Measurements from ENCODE around the gene TIMM50.
"Not testable (repeated sequence)": the region's sequence is repeated elsewhere in the genome, so short reads cannot be mapped to it uniquely, and the experiment has no call there.

TIMM50 gene

DNA sequence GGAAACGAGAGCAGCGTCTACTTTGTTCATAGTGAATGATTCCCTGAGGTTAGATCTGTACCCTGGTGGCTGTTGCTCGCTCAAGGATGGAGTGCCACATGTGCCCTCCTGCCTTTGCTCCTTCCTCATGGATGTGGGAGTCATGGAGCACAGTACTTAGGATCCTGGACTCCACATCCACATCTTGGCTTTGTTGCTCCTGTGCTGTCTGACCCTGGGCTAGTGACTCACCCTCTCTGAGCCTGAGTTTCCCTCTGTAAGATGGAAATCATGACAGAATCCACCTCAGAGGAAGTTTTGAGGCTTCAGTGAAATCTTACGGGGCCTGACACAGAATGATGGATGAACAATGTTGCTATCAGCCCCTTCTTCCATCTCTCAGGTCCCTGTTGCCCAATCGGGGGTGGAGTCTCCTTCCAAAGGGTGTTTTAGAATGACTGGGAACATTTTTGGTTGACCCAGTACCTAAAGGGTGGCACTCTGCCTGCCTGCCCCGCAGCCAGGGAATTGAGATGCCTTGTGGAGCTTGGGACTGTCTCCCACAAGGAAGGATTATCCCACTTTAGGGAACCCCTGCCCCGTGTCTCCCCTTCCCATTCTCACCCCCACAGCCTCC lies 9.8 kb upstream of the TIMM50 start:
- DNase-seq: no peak

DNA sequence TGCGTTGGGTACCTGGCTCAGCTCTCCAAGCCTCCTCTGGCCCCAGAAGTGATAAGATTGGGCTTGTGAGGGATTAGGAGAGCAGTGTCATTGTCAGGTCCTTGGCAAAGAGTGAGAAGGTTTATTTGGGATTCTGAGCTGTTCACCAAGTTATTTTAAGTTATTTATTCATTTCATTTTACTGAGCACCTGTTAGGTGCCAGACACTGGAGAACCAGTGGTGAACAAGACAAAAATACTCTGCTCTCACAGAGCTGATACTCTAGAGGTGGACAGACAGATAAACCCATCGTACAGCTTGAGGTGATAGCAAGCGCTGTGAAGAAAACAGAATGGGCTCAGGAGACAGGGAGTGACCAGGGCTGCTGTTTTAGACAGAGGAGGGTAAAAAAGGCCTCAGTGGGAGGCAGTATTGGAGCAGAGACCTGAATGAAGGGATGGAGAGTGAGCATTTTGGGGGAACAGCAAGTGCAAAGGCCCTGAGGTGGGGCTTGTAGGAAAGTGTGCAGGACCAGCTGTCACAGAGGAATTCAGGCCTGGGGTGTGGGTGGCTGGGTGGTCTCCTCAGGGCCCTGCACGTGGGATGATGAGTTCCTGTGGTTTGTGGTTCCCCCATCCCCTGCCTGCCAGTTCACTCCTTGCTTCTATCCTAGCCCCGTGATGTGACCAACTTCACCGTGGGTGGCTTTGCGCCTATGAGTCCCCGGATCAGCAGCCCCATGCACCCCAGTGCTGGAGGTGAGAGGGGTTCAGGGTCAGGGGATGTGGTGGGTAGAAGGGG lies 8.7 kb upstream of the TIMM50 start:
- no peak for DNase-seq

DNA sequence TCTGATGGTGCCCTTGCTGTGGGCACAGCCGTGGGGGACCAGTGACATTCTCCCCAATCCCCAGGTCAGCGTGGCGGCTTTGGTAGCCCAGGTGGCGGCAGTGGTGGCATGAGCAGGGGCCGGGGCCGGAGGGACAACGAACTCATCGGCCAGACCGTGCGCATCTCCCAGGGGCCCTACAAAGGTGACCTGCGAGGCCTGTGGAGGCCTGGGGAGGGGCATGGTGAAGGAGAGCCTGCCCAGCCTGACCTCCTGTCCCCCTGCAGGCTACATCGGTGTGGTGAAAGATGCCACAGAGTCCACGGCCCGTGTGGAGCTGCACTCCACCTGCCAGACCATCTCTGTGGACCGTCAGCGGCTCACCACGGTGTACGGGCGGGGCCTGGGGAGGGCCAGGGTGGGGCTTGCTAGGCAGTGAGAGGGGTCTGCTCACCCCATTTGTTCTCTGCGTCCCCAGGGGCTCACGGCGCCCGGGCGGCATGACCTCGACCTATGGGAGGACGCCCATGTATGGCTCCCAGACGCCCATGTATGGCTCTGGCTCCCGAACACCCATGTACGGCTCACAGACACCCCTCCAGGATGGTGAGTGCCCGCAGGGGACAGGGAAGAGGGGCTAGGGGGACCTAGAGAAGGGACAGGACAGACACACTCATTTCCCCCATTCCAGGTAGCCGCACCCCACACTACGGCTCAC lies 7.7 kb upstream of the TIMM50 start:
- DNase-seq: no peak

DNA sequence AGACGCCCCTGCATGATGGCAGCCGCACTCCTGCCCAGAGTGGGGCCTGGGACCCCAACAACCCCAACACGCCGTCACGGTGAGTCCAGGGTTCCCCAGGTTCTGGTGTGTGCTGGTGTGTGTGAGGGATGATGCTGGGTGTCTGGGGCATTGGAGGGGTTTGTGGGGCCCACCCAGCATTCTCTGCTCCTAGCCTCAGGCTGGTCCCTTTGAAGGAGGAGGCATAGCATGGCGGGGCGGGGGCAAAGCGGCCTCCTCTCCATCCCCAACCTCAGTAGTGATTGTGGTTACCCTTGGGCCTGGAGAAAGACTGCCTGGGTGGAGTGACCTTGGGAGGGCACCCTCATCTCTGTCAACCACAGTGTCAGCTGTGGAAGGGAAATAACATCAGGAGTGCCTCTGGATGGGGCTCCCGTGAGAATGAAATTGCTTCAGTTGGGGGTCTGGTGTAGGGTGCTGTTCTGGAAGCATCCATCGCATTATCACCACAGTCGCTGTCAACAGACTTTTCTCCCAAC lies 7.1 kb upstream of the TIMM50 start:
- no peak for DNase-seq

DNA sequence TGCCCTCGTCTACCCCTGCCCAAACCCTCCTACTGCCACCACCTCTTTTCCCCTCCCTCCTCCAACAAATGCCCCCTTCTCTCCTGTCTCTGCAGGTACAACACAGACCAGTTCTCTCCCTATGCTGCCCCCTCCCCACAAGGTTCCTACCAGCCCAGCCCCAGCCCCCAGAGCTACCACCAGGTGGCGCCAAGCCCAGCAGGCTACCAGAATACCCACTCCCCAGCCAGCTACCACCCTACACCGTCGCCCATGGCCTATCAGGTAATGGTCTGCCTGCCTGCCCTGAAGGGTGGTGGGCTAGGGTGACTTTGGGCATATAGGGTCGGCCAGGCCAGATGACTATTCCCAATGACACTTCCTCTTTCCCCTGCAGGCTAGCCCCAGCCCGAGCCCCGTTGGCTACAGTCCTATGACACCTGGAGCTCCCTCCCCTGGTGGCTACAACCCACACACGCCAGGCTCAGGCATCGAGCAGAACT lies 6.5 kb upstream of the TIMM50 start:
- peak; percentile 26 to 40 for DNase-seq

DNA sequence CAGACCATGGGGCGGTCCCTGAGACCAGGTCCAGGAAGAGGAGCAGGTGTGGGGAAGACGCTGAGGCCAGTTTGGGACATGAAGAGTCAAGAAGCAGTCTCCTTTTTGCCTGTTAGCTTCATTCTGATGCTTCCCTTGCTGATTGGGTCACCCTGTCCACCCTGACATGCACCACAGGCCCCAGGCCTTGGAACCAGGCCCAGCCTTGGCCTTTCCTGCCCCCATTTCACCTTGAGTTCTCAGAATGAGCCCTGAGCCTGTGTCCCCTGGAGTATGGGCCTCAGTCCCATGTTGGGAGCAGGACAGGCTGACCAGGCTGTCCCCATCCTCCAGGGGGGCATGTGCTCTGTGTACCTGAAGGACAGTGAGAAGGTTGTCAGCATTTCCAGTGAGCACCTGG lies 4.9 kb upstream of the TIMM50 start:
- no peak for DNase-seq

DNA sequence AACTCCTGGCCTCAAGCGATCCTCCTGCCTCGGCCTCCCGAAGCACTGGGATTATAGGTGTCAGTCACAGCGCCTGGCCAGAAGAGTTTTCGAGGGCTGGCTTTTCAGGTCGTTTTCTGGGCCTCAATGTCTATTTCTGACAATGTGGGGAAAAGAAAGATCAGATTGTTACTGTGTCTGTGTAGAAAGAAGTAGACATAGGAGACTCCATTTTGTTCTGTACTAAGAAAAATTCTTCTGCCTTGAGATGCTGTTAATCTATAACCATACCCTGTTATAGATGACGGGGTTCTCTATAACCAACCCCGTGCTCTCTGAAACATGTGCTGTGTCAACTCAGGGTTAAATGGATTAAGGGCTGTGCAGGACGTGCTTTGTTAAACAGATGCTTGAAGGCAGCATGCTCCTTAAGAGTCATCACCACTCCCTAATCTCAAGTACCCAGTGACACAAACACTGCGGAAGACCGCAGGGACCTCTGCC lies 1.3 kb upstream of the TIMM50 start:
- not testable (repeated sequence) for DNase-seq

DNA sequence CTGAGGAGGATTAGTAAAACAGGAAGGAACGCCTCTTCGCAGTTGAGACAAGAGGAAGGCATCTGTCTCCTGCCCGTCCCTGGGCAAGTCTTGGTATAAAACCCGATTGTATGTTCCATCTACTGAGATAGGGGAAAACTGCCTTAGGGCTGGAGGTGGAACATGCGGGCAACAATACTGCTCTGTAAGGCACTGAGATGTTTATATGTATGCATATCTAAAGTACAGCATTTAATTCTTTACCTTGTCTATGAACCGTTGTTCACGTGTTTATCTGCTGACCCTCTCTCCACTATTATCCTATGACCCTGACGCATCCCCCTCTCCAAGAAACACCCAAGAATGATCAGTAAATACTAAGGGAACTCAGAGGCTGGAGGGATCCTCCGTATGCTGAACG lies 722 bp upstream of the TIMM50 start:
- no peak for DNase-seq

DNA sequence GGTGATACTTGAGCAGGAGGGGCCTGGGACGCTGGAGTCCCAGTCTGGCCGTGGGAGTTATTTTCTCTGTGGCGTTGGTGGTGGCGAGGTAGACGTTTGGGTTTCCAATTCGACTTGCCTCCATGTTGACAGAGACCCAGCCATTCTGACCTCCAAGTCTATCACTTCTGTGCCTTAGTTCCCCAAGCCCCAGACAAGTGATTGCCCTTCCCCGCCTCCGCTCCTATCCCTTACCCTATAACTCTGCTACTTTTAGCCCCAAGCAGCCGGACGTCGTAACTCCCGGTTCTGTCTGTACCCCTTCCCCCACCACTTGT lies 549 bp downstream of the TIMM50 start:
- peak in 1 of 2 experiments; percentile 9 for DNase-seq

DNA sequence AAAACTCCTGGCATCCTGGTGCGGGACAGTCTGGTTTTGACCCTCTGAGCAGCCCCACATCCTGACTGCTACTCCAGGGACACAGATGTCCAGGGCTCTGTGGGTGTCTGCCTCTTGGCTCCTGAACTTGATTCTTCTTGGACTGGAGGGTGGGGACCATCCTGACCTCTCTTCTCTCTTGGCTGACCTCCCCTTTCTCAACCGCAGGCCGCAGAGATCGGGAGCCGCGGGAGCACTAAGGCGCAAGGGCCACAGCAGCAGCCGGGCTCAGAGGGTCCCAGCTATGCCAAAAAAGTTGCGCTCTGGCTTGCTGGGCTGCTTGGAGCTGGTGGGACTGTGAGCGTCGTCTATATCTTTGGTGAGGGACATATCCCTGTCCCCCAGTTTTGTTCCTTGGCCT lies 1.0 kb downstream of the TIMM50 start:
- no peak for DNase-seq

DNA sequence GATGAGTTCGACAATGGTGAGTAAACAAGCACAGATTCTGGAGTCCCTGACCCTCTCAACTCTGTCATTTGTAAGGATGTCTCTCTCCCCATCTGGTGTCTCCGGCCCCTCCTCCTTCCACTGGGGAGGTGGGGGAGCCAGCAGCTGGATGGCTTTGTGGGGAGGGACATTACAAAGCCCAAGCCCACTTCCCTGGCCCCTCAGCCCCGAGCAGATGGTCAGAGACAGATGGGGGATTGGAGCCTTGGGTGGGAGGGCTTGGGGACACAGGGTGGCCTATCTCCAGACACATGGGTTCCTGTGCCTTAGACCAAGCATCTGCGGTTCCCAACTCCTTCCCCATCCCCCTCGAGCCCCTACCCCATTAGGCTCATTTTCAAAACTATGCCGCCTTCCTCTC lies 2.5 kb downstream of the TIMM50 start:
- DNase-seq: no peak

DNA sequence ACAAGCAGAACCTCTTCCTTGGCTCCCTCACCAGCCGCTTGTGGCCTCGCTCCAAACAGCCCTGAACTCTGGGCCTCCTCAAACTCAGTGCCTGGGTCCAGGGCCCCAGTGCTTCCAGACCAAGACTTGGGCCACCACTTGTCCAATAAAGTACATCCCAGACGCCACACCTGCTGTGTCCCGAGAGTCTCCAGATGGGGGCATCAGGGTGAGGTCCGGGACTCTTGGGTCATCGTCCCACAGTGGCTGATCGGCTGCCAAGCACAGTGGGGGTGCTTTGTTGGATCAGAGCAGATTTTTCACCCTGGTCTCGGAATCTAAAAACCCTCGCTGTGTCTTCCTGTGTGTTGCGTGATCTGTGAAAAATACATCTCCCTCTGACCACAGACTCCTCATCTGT lies 9.1 kb downstream of the TIMM50 start:
- DNase-seq: no peak

DNA sequence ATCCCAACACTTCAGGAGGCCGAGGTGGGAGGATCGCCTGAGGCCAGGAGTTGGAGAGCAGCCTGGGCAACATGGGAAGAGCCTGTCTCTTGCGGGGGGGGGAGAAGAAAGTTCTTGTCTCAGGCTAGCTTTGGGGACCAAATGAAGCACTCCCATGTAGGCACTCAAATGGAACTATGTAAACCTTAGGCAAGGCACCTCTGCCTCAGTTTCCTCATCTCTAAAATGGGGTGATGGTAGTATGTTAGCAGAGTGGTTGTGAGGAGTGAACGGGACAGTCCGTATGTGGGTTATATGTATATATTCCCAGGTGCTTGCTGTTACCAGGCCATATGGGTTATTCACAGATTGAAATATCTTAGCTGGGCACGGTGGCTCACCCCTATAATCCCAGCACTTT lies 11.6 kb downstream of the TIMM50 start:
- no peak for DNase-seq

DNA sequence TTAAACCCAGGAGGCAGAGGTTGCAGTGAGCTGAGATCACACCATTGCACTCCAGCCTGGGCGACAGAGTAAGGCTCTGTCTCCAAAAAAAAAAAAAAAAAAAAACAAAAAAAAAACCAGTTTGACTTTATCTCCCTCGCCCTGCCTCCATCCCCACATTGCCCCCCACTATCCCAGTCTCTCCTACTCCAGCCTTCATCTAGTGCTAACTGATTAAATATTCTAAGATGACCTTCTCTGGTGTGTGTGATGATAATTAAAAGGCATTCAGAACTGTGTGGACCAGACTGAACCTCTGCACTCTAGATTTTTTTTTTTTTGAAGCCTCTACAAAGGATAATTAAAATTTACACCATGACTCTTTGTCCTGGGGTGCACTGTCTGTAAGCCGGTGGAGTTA lies 12.2 kb downstream of the TIMM50 start:
- no peak for DNase-seq

DNA sequence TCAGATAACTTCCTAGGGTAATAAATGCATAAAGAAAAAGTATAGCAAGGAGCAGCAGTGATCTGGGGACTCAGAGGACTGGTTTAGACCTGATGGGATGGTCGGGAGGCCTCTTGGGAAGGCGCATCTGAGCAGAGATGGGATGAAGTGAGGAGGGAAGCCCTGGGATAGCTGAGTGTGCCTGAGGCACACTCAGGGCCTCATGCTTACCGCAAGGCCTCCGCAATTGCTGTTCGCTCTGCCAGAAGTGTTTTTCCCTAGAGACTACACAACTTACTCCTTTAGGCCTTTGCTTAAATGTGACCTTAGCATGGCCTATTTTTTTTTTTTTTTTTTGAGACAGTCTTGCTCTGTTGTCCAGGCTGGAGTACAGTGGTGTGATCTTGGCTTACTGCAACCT lies 14.0 kb downstream of the TIMM50 start:
- no peak for DNase-seq

DNA sequence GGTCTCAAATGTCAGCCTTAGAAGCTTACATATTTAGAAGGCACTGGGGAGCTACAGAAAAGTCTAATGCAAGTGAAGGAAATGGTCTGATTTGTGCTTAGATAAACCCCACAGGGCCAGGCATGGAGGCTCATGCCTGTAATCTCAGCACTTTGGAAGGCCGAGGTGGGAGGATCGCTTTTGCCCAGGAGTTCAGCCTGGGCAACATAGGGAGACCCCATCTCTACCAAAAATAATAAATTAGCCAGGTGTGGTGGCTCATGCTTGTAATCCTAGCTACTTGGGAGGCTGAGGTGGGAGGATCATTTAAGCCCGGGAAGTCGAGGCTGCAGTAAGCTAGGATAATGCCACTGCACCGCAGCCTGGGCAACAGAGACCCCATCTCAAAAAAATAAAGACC lies 15.4 kb downstream of the TIMM50 start:
- no peak for DNase-seq

DNA sequence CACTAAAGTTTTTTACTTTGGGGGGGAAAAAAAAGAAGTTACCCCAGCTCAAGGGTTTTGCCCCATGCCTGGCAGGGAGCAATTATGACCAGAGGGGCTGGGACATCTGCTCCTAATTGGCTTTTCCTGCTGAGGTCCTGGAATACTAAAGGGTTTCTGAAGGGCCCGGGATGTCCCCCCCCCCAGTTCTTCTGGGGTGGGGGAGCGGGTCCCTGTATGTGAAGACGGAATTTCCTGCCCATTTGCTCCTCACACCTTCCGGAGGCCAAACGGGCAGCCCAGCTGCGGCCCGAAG lies 17.0 kb downstream of the TIMM50 start:
- no peak for DNase-seq

DNA sequence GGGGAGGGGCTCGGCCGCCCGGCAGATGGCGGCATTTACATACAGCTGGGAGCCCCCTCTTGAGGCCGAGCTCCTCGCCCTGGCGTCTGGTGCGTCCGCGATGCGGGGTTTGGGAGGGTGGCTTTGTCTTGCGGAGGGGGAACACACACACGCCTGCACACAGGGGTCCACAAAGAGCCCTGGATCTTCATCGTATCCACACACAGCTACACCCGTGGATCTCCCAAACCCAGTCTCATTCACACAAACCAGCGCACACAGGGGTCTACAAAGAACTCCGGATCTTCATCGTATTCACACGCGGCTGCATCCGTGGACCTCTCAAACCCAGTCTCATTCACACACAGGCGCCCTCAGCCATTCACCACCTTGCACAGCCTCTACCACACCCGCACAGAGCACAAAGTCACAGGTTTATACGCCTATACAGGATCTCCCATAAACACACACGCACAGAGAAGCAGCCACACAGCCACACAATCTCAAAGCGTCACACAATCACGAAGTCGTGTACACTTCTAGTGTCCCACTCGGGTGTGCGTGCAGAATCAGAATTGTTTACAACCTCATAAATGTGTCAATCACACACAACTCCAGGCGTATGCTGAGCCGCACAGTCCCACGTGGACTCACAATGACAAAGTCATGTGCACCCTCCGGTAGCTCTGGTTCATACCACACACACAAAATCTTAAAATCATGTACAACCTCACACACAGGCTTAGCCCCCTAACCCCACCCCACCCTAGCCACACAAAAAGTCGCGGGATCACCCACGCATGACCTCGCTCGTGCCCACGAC lies 17.6 kb downstream of the TIMM50 start:
- DNase-seq: peak in 1 of 2 experiments; percentile 1

DNA sequence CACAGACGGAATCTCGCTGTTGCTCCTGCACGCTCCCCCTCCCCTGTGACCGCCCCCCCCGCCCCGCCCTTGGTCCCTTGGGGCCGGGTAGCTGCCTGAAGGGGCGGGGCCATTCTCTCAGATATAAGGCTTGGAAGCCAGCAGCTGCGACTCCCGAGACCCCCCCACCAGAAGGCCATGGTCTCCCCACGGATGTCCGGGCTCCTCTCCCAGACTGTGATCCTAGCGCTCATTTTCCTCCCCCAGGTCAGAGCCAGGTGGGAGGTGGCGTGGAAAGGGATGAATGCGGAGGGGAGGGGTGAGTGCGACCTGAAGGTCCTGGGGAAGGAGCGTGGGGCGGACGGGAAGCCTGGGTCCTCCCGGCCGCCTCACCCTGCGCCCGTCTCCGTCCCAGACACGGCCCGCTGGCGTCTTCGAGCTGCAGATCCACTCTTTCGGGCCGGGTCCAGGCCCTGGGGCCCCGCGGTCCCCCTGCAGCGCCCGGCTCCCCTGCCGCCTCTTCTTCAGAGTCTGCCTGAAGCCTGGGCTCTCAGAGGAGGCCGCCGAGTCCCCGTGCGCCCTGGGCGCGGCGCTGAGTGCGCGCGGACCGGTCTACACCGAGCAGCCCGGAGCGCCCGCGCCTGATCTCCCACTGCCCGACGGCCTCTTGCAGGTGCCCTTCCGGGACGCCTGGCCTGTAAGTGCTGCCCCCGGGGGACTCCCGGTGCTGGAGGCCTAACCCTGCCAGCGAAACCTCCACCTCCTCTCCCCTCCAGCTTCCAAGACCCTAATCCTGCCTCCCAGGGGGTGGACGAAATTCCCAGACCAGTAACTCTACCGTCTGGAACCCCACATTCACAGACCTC lies 18.4 kb downstream of the TIMM50 start, which contains the start of gene DLL3:
DLL3 (plus strand) TSS at position 150 of the 845 bp plus-strand sequence; CDS start at position 178, 28 bp downstream.
- DNase-seq: no peak

DNA sequence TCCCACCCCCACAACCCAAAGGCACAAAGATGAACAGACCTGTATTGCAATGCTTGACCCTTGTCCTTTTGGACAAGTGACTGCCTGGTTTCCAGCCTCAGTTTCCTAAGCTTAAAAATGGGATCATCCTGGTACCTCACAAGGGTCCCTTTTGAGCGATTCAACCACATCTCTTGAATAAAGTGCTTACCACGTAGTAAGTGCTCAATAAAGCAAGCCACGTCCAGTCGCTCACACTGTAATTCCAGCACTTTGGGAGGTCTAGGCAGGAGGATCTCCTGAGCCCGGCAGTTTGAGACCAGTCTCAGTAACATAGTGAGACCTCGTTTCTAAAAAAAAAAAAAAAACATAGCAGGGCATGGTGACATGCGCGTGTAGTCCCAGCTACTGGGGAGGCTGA lies 19.3 kb downstream of the TIMM50 start:
- no peak for DNase-seq

DNA sequence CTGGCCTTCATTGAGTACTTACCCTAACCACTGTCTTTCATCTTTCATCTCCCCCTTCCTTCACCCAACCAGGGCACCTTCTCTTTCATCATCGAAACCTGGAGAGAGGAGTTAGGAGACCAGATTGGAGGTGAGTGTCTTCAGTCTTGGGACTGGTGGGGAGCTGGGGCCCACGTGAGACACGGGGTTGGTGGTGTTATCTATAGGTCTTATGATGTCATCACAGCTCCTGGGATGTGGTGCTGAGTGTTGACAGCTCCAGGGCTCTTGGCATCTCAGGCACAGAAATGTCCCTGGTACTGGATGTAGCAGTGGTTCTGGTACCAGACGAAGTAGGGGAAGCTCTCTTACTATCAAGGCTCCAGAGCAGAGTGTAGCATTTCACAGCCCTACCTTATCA lies 19.9 kb downstream of the TIMM50 start:
- DNase-seq: no peak

DNA sequence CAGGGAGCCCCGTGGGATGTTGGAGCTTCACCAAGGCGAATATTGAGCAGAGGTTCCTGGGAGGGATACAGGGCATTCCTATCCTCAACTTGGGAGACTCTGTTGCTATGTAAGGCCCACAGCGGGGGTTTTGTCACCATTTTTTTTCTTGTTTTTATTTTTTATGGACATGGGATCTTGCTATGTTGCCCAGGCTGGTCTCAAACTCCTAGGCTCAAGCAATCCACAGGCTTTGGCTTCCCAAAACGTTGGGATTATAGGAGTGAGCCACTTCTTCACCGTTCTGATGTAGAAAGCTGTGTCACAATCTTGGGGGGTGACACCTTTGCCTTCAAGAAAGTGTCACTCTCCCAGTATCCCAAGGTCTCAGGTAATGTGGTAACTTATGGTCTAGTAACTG lies 20.7 kb downstream of the TIMM50 start:
- DNase-seq: no peak
